ENCODE data around the gene IL1B. TPM values are rescaled to one million over a fixed set of nuclear protein-coding genes. Genes with fewer than 3 reads are reported as not detected.

The IL1B gene
- total and polyA plus RNA-seq, 7 donors, result 0.55 to 32.4 (median 4.9) TPM; not detected in 1

DNA sequence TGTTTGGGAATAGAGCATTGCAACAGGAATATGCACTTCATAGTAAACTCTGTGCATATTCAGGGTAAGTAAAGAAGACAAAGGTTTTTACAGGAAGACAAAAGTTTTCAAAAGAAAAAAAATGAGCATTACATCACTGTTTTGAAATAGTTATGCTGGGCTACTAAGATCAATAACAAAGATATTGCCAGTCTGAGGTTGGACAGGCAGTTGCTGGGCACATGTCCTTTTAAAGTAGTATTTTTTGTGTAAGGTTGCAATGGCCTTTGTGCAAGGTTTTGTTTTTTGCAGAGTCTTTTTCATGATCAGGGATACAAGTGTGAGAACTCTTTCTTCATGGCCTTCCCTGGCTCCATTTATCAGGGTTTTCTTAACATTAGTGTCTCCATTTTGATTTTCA lies 16.2 kb downstream of the IL1B start:
- H3K4me1 ChIP-seq, result no peaks in the 10 kb centered on the region
- H3K27me3 ChIP-seq, result no peaks in the 10 kb centered on the region
- H3K4me3 ChIP-seq, result no peak overlapping the region
- no peaks in the 10 kb centered on the region for H3K36me3 ChIP-seq
- TF ChIP-seq, protein P1, sequence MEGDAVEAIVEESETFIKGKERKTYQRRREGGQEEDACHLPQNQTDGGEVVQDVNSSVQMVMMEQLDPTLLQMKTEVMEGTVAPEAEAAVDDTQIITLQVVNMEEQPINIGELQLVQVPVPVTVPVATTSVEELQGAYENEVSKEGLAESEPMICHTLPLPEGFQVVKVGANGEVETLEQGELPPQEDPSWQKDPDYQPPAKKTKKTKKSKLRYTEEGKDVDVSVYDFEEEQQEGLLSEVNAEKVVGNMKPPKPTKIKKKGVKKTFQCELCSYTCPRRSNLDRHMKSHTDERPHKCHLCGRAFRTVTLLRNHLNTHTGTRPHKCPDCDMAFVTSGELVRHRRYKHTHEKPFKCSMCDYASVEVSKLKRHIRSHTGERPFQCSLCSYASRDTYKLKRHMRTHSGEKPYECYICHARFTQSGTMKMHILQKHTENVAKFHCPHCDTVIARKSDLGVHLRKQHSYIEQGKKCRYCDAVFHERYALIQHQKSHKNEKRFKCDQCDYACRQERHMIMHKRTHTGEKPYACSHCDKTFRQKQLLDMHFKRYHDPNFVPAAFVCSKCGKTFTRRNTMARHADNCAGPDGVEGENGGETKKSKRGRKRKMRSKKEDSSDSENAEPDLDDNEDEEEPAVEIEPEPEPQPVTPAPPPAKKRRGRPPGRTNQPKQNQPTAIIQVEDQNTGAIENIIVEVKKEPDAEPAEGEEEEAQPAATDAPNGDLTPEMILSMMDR (IDR thresholded peaks at IDR 0.05), result no peak
- TF ChIP-seq EP300 (IDR thresholded peaks at IDR 0.05) (no peak), POLR2A (IDR thresholded peaks at IDR 0.05) (no peak), POLR2AphosphoS5 (IDR thresholded peaks at IDR 0.05) (no peak)
- no peaks in the 10 kb centered on the region for H3K9me3 ChIP-seq
- intact Hi-C loops (cut with DNase I), result no loop called here
- H3K27ac ChIP-seq, result no peak overlapping the region
- DNase-seq, result no peak

DNA sequence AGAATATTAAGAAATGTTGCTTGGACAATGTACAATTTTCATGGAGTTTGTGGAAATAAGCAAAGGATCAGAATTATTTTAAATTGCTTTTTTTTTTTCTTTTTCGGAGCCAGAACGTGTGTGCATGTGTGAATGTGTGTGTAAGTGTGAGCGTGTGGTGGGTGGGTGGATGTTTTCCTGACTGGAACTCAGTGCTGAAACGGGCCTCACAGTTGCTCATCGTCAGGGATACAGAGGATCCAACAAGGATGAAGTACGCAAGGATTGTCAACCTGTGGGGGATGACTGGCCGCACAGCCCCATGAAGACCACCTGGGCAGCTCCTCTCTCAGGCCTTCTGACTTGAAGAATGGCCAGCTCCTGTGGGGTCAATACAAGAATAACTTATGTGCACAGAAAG lies 17.5 kb downstream of the IL1B start:
- Histone ChIP-seq H3K36me3 (no peaks in the 10 kb centered on the region), H3K27ac (no peak overlapping the region), H3K4me3 (no peak overlapping the region), H3K4me1 (no peaks in the 10 kb centered on the region), H3K9me3 (no peaks in the 10 kb centered on the region), H3K27me3 (no peaks in the 10 kb centered on the region)
- DNase-seq, result no peak
- 91 to 96% methylated on average over 7 of the region's 7 CpGs for WGBS, 2 donors
- intact Hi-C loops (cut with DNase I), result no loop called here
- no peak for TF ChIP-seq POLR2A (IDR thresholded peaks at IDR 0.05)
- TF ChIP-seq POLR2AphosphoS5 (IDR thresholded peaks at IDR 0.05), result no peak
- no peak for TF ChIP-seq EP300 (IDR thresholded peaks at IDR 0.05)
- TF ChIP-seq, protein P1 (IDR thresholded peaks at IDR 0.05), result no peak

DNA sequence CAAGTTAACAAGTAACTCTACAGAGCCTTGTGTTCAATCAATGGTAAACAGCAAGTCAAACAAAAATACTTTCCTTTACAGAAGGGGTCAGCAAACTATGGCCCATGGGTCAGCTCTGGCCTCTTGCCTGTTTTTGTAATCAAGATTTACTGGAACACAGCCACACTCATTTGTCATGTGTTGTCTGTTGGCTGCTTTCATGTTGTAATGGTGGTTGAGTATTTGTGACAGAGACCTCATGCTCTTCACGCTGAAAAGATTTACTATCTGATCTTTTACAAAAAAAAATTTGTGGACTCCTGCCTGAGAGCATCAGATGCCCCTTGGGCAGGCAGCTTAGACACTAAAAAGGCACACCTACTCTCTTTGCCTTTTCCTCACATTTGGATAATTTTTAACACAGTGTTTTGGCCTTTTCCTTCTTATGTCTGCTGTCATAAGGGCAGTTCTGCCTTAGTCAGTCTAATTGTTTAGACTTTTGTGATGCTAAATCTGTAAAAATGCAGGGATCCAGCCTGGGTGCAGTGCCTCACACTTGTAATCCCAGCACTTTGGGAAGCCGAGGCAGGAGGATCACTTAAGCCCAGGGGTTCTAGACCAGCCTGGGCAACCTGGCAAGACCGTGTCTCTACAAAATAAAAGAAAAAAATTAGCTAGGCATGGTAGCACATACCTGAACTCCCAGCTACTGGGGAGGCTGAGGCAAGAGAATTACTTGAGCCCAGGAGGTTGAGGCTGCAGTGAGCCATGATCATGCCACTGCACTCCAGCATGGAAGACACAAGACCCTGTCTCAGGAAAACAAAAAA lies 18.3 kb downstream of the IL1B start:
- Histone ChIP-seq H3K9me3 (no peaks in the 10 kb centered on the region), H3K36me3 (no peaks in the 10 kb centered on the region), H3K27ac (no peak overlapping the region), H3K4me1 (peaks cover 0 to 1% (median under 1%) of the 10 kb centered on the region in 4 donors), H3K27me3 (no peaks in the 10 kb centered on the region), H3K4me3 (no peak overlapping the region)
- TF ChIP-seq POLR2AphosphoS5 (IDR thresholded peaks at IDR 0.05), result no peak
- no peak for TF ChIP-seq EP300 (IDR thresholded peaks at IDR 0.05)
- no peak for TF ChIP-seq POLR2A (IDR thresholded peaks at IDR 0.05)
- TF ChIP-seq, protein P1 (IDR thresholded peaks at IDR 0.05), result no peak
- intact Hi-C loops (cut with DNase I), result no loop called here
- no peak for DNase-seq
- 82 to 85% methylated on average over 3 of the region's 3 CpGs for WGBS, 2 donors

DNA sequence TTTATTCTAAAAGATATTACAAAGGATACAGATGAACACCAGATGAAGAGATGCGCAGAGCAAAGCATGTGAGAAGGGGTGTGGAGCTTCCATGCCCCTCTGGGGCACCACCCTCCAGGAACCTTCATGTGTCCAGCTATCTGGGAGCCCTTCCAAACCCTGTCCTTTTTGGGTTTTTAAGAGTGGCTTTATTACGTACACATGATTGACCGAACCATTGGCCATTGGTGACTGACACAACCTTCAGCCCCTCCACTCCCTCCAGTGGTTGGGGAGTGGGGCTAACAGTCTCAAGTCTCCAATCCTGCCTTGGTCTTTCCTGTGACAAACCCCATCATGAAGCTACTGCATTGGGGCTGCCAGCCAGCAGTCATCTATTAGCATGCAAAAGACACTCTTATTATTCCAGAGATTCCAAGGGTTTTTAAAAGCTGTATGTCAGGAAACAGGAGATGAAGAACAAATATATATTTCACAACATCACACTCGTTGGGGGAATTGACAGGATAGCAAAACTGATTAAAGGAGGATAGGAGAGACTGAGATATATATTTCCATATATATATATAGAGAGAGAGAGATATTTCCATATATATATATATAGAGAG lies 19.4 kb downstream of the IL1B start:
- intact Hi-C loops (cut with DNase I), result no loop called here
- 72 to 92% methylated on average over 4 of the region's 4 CpGs for WGBS, 2 donors
- Histone ChIP-seq H3K27me3 (no peaks in the 10 kb centered on the region), H3K36me3 (no peaks in the 10 kb centered on the region), H3K9me3 (no peaks in the 10 kb centered on the region), H3K4me1 (peaks cover 0 to 10% (median 8%) of the 10 kb centered on the region in 4 donors), H3K27ac (no peak overlapping the region), H3K4me3 (no peak overlapping the region)
- no peak for TF ChIP-seq POLR2AphosphoS5 (IDR thresholded peaks at IDR 0.05)
- TF ChIP-seq EP300 (IDR thresholded peaks at IDR 0.05), result no peak
- TF ChIP-seq, protein P1 (IDR thresholded peaks at IDR 0.05), result no peak
- TF ChIP-seq POLR2A (IDR thresholded peaks at IDR 0.05), result no peak
- no peak for DNase-seq
